GM12865 (cell line): Measurements from ENCODE around the gene POU2AF1.

ENCODE experiments used
- DNase-seq: peaks from one replicate; pipeline ENCODE4 v3.0.0; 2010; ENCODE audit warnings: low read depth
- H3K4me3 ChIP-seq: 2 replicates; pipeline ENCODE4 v1.5.1; 2011; ENCODE audit warnings: mild to moderate bottlenecking, low read depth, low read length, control low read depth
- CTCF ChIP-seq: IDR thresholded peaks from 2 replicates; pipeline ENCODE4 v1.5.1; 2011; ENCODE audit warnings: low read length, control low read depth, low read depth, inconsistent platforms; ENCODE audit not compliant: insufficient read depth; ENCODE audit errors: missing control alignments

POU2AF1 gene

GRCh38 chr11:111362887-111363411 is 16.1 kb downstream of the POU2AF1 start:
- H3K4me3 ChIP-seq, result no peak overlapping the region
- peak; percentile 6 for DNase-seq
- no peak for TF ChIP-seq CTCF

GRCh38 chr11:111361874-111362273 is 17.2 kb downstream of the POU2AF1 start:
- no peak overlapping the region for H3K4me3 ChIP-seq
- peak; percentile 18 for DNase-seq

GRCh38 chr11:111361052-111361801 is 17.8 kb downstream of the POU2AF1 start:
- no peak overlapping the region for H3K4me3 ChIP-seq
- DNase-seq, result peak; percentile 27
- no peak for TF ChIP-seq CTCF

More at GRCh38 chr11:111361874-111362273, 17.2 kb downstream of the POU2AF1 start:
- no peak for TF ChIP-seq CTCF

GRCh38 chr11:111360150-111361043 is 18.7 kb downstream of the POU2AF1 start:
- no peak for TF ChIP-seq CTCF
- no peak overlapping the region for H3K4me3 ChIP-seq
- peak; percentile 18 for DNase-seq

- H3K4me3 ChIP-seq, result no peak overlapping the region
- TF ChIP-seq CTCF, result no peak
- DNase-seq, result peak; percentile 52
These were observed 19.6 kb downstream of the POU2AF1 start for GRCh38 chr11:111359223-111360149.
